Retinal pigment epithelial cell (primary cell): ENCODE measurements around the gene E2F2.

Experiments
- DNase-seq: peaks from one replicate; pipeline ENCODE4 v3.0.0-alpha.2; 2010; ENCODE audit warnings: low read depth
- H3K4me3 ChIP-seq: 2 replicates; pipeline ENCODE4 v1.5.1; 2011; ENCODE audit warnings: mild to moderate bottlenecking, low read length, control low read depth, moderate library complexity
- TF ChIP-seq, protein P1 (sequence below): conservative IDR thresholded peaks from 2 replicates; pipeline ENCODE4 v1.5.1; 2011; ENCODE audit warnings: low read depth, low read length, control low read depth, inconsistent platforms

The E2F2 gene

DNA sequence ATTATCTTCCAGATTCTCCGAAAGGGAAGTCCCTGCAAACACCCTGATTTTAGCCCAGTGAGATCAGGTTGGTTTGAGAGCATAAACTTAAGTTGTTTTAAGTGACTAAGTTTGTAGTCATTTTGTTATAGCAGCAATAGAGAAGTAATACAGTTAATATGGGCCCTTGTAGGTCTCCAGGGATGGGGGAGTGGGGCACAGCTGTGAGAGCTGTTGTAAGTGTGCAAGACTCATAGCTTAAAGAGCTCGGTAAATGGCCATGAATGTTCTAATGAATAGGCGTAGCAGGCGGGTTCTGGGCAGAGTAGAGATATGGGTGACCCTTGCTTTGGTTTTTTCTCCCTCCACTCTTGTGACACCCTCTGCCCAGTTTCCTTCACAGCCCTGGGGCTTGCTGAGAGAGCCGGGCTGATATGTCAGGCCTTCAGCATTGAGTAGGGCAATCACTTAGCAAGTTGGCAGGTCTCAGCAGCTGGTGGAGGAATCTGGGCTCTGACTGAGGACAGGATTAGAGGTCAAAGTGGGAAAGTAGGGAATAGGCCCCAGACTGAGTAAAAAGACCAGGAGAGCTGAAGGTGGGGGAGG is 44.3 kb upstream of the E2F2 start:
- no peak for DNase-seq
- H3K4me3 ChIP-seq = no peak overlapping the region
- TF ChIP-seq, protein P1, sequence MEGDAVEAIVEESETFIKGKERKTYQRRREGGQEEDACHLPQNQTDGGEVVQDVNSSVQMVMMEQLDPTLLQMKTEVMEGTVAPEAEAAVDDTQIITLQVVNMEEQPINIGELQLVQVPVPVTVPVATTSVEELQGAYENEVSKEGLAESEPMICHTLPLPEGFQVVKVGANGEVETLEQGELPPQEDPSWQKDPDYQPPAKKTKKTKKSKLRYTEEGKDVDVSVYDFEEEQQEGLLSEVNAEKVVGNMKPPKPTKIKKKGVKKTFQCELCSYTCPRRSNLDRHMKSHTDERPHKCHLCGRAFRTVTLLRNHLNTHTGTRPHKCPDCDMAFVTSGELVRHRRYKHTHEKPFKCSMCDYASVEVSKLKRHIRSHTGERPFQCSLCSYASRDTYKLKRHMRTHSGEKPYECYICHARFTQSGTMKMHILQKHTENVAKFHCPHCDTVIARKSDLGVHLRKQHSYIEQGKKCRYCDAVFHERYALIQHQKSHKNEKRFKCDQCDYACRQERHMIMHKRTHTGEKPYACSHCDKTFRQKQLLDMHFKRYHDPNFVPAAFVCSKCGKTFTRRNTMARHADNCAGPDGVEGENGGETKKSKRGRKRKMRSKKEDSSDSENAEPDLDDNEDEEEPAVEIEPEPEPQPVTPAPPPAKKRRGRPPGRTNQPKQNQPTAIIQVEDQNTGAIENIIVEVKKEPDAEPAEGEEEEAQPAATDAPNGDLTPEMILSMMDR = no peak

DNA sequence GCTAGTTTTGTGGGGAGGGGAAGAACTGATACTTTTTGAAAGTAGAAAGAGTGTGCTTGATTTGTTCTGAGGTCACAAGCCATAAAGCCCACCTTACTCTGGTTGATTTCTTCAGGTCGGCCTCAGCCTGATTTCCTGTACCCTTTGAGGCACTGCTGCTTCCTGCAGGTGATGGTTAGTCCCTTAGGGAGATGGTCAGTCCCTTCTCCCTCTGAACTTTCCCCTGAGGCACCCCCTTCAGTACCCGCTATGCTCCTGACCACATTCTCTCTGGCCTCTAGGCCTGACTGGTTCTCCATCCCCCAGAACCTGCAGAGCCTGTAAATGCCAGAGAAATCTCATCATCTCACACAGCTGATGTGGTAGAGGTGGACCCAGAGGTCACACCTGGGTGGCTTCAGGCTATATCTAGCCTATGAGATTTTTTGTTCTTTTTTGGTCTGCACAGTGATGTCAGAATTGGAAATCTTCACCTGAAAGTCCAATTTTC is 43.3 kb upstream of the E2F2 start:
- DNase-seq = no peak
- no peak overlapping the region for H3K4me3 ChIP-seq
- TF ChIP-seq, protein P1 = no peak

DNA sequence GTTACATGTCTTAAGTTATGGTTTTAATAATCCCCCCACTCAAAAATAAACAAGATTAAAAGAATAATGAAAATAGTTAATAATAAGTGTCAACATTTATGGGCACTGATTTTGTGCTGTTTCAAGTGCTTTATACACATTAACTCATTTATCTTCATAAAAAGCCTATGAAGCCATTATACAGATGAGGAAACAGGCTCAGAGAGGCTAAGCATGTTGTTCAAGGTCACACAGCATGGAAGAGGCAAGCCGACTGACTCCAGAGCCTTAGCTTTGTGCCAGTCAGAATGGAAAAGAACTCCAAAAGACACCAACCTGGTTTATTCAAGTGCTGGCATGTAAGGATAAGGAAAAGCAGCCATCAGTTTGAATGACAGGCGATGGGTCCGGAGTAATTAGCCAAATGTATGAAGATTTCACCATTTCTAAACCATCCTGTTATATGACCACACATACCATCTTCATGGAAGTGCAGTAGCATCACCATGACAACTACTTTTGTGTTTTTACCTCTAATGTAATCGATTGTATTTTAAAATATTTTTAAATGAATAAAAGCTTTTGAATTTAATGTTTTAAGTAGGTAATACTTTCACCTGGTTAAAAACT is 42.6 kb upstream of the E2F2 start:
- H3K4me3 ChIP-seq = no peak overlapping the region
- DNase-seq = no peak
- TF ChIP-seq, protein P1 = no peak

DNA sequence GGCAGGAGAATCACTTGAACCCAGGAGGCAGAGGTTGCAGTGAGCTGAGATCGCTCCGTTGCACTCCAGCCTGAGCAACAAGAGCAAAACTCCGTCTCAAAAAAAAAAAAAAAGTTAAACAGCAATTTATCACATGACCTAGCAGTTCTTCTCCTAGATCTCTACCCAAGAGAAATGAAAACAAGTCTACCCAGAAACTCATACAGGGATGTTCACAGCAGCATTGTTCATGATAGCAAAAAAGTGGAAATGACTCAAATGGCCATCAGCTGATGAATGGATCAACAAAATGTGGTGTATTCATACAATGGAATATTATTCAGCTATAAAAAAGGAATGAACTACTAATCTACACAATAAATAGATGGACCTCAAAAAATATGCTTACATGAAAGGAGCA is 40.4 kb upstream of the E2F2 start:
- TF ChIP-seq, protein P1 = no peak
- no peak overlapping the region for H3K4me3 ChIP-seq
- DNase-seq = no peak

DNA sequence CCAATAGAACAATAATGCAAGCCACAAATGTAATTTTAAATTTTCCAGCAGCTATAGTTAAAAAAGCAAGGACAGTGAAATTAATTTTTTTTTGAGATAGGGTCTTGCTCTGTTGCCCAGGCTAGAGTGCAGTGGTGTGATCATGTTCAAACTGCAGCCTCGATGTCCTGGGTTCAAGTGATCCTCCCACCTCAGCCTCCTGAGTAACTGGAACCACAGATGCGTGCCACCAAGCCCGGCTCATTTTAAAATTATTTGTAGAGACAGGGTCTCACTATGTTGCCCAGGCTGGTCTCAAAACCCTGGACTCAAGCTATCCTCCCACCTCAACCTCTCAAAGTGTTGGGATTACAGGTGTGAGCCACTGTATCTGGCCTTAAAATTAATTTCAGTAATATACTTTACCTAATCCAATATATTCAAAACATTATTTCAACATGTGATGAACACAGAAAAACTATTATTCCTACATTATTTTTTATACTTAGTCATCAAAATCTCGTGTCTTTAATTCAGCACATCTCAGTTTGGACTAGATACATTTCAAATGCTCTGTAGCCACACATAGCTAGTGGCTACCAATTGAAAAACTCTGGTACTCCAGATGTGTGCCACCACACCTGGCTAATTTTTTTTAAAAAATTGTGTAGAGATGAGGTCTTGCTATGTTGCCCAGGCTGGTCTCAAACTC is 39.1 kb upstream of the E2F2 start:
- TF ChIP-seq, protein P1 = no peak
- no peak overlapping the region for H3K4me3 ChIP-seq
- DNase-seq = no peak

GRCh38 chr1:23568608-23569383 is 37.8 kb upstream of the E2F2 start:
- H3K4me3 ChIP-seq = peak overlapping the region; percentile 55
- no peak for DNase-seq
- TF ChIP-seq, protein P1 = no peak
